H9 (cell line): ENCODE results near the gene FCRL2. TPM values are rescaled to one million over a fixed set of nuclear protein-coding genes. Genes with fewer than 3 reads are reported as not detected.

ENCODE experiments used
- DNase-seq: peaks from one replicate; pipeline ENCODE4 v3.0.0-alpha.2; 2017
- H2AFZ ChIP-seq: one replicate; pipeline ENCODE4 v1.6.1; 2013; ENCODE audit warnings: mild to moderate bottlenecking, low read length, control low read depth, moderate library complexity
- H2AK5ac ChIP-seq: 2 replicates; pipeline ENCODE4 v1.6.1; 2013; ENCODE audit warnings: low read length, control low read depth, mixed read lengths; ENCODE audit not compliant: insufficient read length
- H2BK120ac ChIP-seq: one replicate; pipeline ENCODE4 v1.6.1; 2013; ENCODE audit warnings: low read depth, mild to moderate bottlenecking, low read length, control low read depth, inconsistent platforms; ENCODE audit not compliant: poor library complexity, severe bottlenecking
- H2BK12ac ChIP-seq: 2 replicates; pipeline ENCODE4 v1.6.1; 2013; ENCODE audit warnings: low read length, control low read depth, mixed read lengths, low read depth; ENCODE audit not compliant: insufficient read length
- H2BK15ac ChIP-seq: 2 replicates; pipeline ENCODE4 v1.6.1; 2013; ENCODE audit warnings: low read depth, low read length, control low read depth
- H2BK20ac ChIP-seq: one replicate; pipeline ENCODE4 v1.6.1; 2013; ENCODE audit warnings: low read depth, mild to moderate bottlenecking, low read length, control low read depth, inconsistent platforms; ENCODE audit not compliant: poor library complexity, severe bottlenecking
- H2BK5ac ChIP-seq: 2 replicates; pipeline ENCODE4 v1.6.1; 2013; ENCODE audit warnings: low read length, control low read depth, mixed read lengths; ENCODE audit not compliant: insufficient read length
- H3K14ac ChIP-seq: 2 replicates; pipeline ENCODE4 v1.6.1; 2013; ENCODE audit warnings: low read length, control low read depth; ENCODE audit not compliant: insufficient read depth
- H3K18ac ChIP-seq: 2 replicates; pipeline ENCODE4 v1.6.1; 2013; ENCODE audit warnings: low read depth, mild to moderate bottlenecking, mixed read lengths, low read length, control low read depth; ENCODE audit not compliant: insufficient read length
- H3K23ac ChIP-seq: 2 replicates; pipeline ENCODE4 v1.6.1; 2013; ENCODE audit warnings: low read length, control low read depth, mixed read lengths, low read depth; ENCODE audit not compliant: insufficient read length
- H3K23me2 ChIP-seq: 2 replicates; pipeline ENCODE4 v1.6.1; 2013; ENCODE audit warnings: low read depth, mild to moderate bottlenecking, mixed read lengths, low read length, control low read depth; ENCODE audit not compliant: insufficient read length, poor library complexity, severe bottlenecking
- H3K27ac ChIP-seq: 2 replicates; pipeline ENCODE4 v1.5.1; 2013; ENCODE audit warnings: low read length, control low read depth, mixed read lengths, low read depth; ENCODE audit not compliant: insufficient read length
- H3K27me3 ChIP-seq: 2 replicates; pipeline ENCODE4 v1.6.1; 2013; ENCODE audit warnings: low read length, control low read depth, inconsistent platforms; ENCODE audit not compliant: insufficient read depth
- H3K4ac ChIP-seq: 2 replicates; pipeline ENCODE4 v1.6.1; 2013; ENCODE audit warnings: low read depth, mild to moderate bottlenecking, control low read depth, inconsistent platforms, low read length, moderate library complexity
- H3K4me1 ChIP-seq: 2 replicates; pipeline ENCODE4 v1.6.1; 2013; ENCODE audit warnings: low read length, control low read depth, inconsistent platforms; ENCODE audit not compliant: insufficient read depth
- H3K4me2 ChIP-seq: 2 replicates; pipeline ENCODE4 v1.6.1; 2013; ENCODE audit warnings: low read length, control low read depth, mixed read lengths; ENCODE audit not compliant: insufficient read length, insufficient read depth
- H3K56ac ChIP-seq: 2 replicates; pipeline ENCODE4 v1.6.1; 2013; ENCODE audit warnings: low read depth, mild to moderate bottlenecking, mixed read lengths, low read length, control low read depth; ENCODE audit not compliant: insufficient read length
- H3K79me1 ChIP-seq: 2 replicates; pipeline ENCODE4 v1.6.1; 2013; ENCODE audit warnings: low read depth, mild to moderate bottlenecking, moderate library complexity, low read length, control low read depth, inconsistent platforms; ENCODE audit not compliant: insufficient read depth, poor library complexity, severe bottlenecking
- H3K79me2 ChIP-seq: 2 replicates; pipeline ENCODE4 v1.6.1; 2013; ENCODE audit warnings: low read length, control low read depth, inconsistent platforms; ENCODE audit not compliant: insufficient read depth
- H3K9ac ChIP-seq: 2 replicates; pipeline ENCODE4 v1.6.1; 2013; ENCODE audit warnings: low read length, control low read depth, mixed read lengths; ENCODE audit not compliant: insufficient read length; ENCODE audit errors: extremely low read depth
- H3K9me3 ChIP-seq: one replicate; pipeline ENCODE4 v1.6.1; 2013; ENCODE audit warnings: low read depth, low read length, inconsistent platforms; ENCODE audit not compliant: control insufficient read depth
- H3T11ph ChIP-seq: one replicate; pipeline ENCODE4 v1.6.1; 2013; ENCODE audit warnings: mild to moderate bottlenecking, low read length, control low read depth, inconsistent platforms
- H4K20me1 ChIP-seq: one replicate; pipeline ENCODE4 v1.6.1; 2013; ENCODE audit not compliant: control insufficient read depth, insufficient read length, insufficient read depth
- H4K5ac ChIP-seq: 2 replicates; pipeline ENCODE4 v1.6.1; 2013; ENCODE audit warnings: low read depth, mild to moderate bottlenecking, mixed read lengths, low read length, control low read depth; ENCODE audit not compliant: insufficient read length
- H4K8ac ChIP-seq: replicated peaks from 2 replicates; pipeline ENCODE4 v1.6.1; 2013; ENCODE audit warnings: low read length, control low read depth, mixed read lengths, low read depth; ENCODE audit not compliant: insufficient read length
- H4K91ac ChIP-seq: 2 replicates; pipeline ENCODE4 v1.6.1; 2013; ENCODE audit warnings: low read depth, mild to moderate bottlenecking, moderate library complexity, mixed read lengths, low read length, control low read depth; ENCODE audit not compliant: insufficient read length
- H3K27ac Mint-ChIP-seq, 3 experiments: 2 replicates in 2 of 3; 3 replicates in 1 of 3; pipeline ENCODE4 v1.8.0; 2020 to 2021; ENCODE audit warnings: mixed read lengths in 3 of 3, mild to moderate bottlenecking in 1 of 3, moderate library complexity in 1 of 3
- H3K27me3 Mint-ChIP-seq: 2 replicates; pipeline ENCODE4 v1.8.0; 2021; ENCODE audit warnings: low read depth, mild to moderate bottlenecking, moderate library complexity, mixed read lengths
- H3K36me3 Mint-ChIP-seq, 3 experiments: 2 replicates in 2 of 3; 3 replicates in 1 of 3; pipeline ENCODE4 v1.8.0; 2020 to 2021; ENCODE audit warnings: low read depth in 3 of 3, mixed read lengths in 3 of 3; ENCODE audit not compliant: insufficient read depth in 1 of 3
- H3K4me1 Mint-ChIP-seq, 2 experiments: 2 replicates each; pipeline ENCODE4 v1.8.0; 2020; ENCODE audit warnings: mixed read lengths in 2 of 2
- H3K4me3 Mint-ChIP-seq, 2 experiments: 2 replicates in 1 of 2; 3 replicates in 1 of 2; pipeline ENCODE4 v1.8.0; 2020 to 2021; ENCODE audit warnings: mild to moderate bottlenecking in 2 of 2, mixed read lengths in 2 of 2, moderate library complexity in 1 of 2
- H3K9me3 Mint-ChIP-seq, 2 experiments: 2 replicates in 1 of 2; 3 replicates in 1 of 2; pipeline ENCODE4 v1.8.0; 2020; ENCODE audit warnings: mild to moderate bottlenecking in 2 of 2, mixed read lengths in 2 of 2, moderate library complexity in 1 of 2
- CTCF ChIP-seq: fragments of 200-600 bp; sonication (generic); conservative IDR thresholded peaks from 3 replicates; pipeline ENCODE4 v1.8.0; 2021; ENCODE audit warnings: antibody characterized with exemption, mild to moderate bottlenecking
- WGBS: extraction: QIAGEN DNeasy Blood & Tissue Kit; methylation state at CpG from one replicate; pipeline ENCODE4 v1.1.7; 2013; ENCODE audit warnings: missing lambda C conversion rate, low lambda C conversion rate, mixed read lengths; ENCODE audit not compliant: insufficient read length; ENCODE audit errors: extremely low coverage; 5-methylcytosine and 5-hydroxymethylcytosine counted together
- total RNA-seq: library from RNA; stranded (reverse); gene quantifications from 2 replicates; pipeline ENCODE4 v1.2.1, GENCODE V29; 2021

The FCRL2 gene
- total RNA-seq, 1 experiment from 2014 or later: not detected

- no peaks in the 10 kb centered on the region for H3K9me3 ChIP-seq
- no peak overlapping the region for H3K27ac ChIP-seq
- no peak overlapping the region for H4K91ac ChIP-seq
- no peak overlapping the region for H2BK15ac ChIP-seq
- H3K23ac ChIP-seq: no peak overlapping the region
- H3K79me2 ChIP-seq: no peaks in the 10 kb centered on the region
- no peak overlapping the region for H3K56ac ChIP-seq
- no peak for TF ChIP-seq CTCF
- H3K27ac Mint-ChIP-seq: no peak overlapping the region
- no peak overlapping the region for H3K14ac ChIP-seq
- H3K9ac ChIP-seq: no peak overlapping the region
- H3K4me2 ChIP-seq: no peak overlapping the region
- no peak overlapping the region for H3T11ph ChIP-seq
- no peak overlapping the region for H3K18ac ChIP-seq
- H2BK120ac ChIP-seq: no peak overlapping the region
- no peak overlapping the region for H3K4me3 Mint-ChIP-seq
- H2BK20ac ChIP-seq: no peak overlapping the region
- no peaks in the 10 kb centered on the region for H3K27me3 ChIP-seq
- no peaks in the 10 kb centered on the region for H3K4me1 ChIP-seq
- H4K20me1 ChIP-seq: no peaks in the 10 kb centered on the region
- H3K27me3 Mint-ChIP-seq: no peaks in the 10 kb centered on the region; the same call in 1 of the 2 replicates
- no peak overlapping the region for H2AK5ac ChIP-seq
- no peak overlapping the region for H2AFZ ChIP-seq
- peaks cover 6 to 17% of the 10 kb centered on the region in 2 experiments for H3K4me1 Mint-ChIP-seq
- H3K23me2 ChIP-seq: no peaks in the 10 kb centered on the region
- H2BK5ac ChIP-seq: no peak overlapping the region
- no peaks in the 10 kb centered on the region for H3K36me3 Mint-ChIP-seq
- no peak for DNase-seq
- no peak overlapping the region for H4K8ac ChIP-seq
- H3K4ac ChIP-seq: no peak overlapping the region
- no CpG with 5 or more reads among the region's 5 CpGs for WGBS
- no peak overlapping the region for H2BK12ac ChIP-seq
- no peaks in the 10 kb centered on the region for H3K79me1 ChIP-seq
- no peak overlapping the region for H4K5ac ChIP-seq
- H3K9me3 Mint-ChIP-seq: no peaks in the 10 kb centered on the region; a peak in 1 of 5 replicates
Observed at GRCh38 chr1:157702308-157702825, 74.6 kb downstream of the FCRL2 start.
